H1 (cell line): ENCODE data around the gene TYW5. TPM values are rescaled to one million over a fixed set of nuclear protein-coding genes. Genes with fewer than 3 reads are reported as not detected.

Source experiments
- CTCF ChIA-PET: fragments of 300-600 bp; sonication (Branson Sonifier 250); formaldehyde crosslinking; loops from one replicate; lab custom pipeline; 2021; ENCODE audit not compliant: partially characterized antibody; lab: Charles Lee
- POLR2A ChIA-PET: fragments of 300-600 bp; sonication (Branson Sonifier 250); formaldehyde crosslinking; loops from one replicate; lab custom pipeline; 2021; ENCODE audit warnings: inconsistent platforms; ENCODE audit not compliant: partially characterized antibody; lab: Charles Lee
- DNase-seq, 2 experiments: peaks; one replicate each; pipeline versions ENCODE4 v3.0.0 to v3.0.0-alpha.2; 2010 to 2022; ENCODE audit warnings: low spot score in 2 of 2, low read depth in 1 of 2, mixed read lengths in 1 of 2
- FAIRE-seq: peaks from 2 replicates; lab custom pipeline; 2011; peaks lifted over from hg19 to GRCh38; lab: Jason Lieb, UNC
- H2AFZ ChIP-seq: 2 replicates; pipeline ENCODE4 v1.8.1; 2012; ENCODE audit warnings: low read length, inconsistent platforms
- H2AK5ac ChIP-seq: 2 replicates; pipeline ENCODE4 v1.6.1; 2013; ENCODE audit warnings: low read depth, low read length
- H2BK120ac ChIP-seq: replicated peaks from 2 replicates; pipeline ENCODE3; 2013; ENCODE audit warnings: low read depth, low read length, inconsistent platforms
- H2BK12ac ChIP-seq: 2 replicates; pipeline ENCODE4 v1.6.1; 2013; ENCODE audit warnings: low read depth, low read length
- H2BK15ac ChIP-seq: 2 replicates; pipeline ENCODE4 v1.6.1; 2013; ENCODE audit warnings: low read length
- H2BK20ac ChIP-seq: 2 replicates; pipeline ENCODE4 v1.6.1; 2013; ENCODE audit warnings: low read length
- H2BK5ac ChIP-seq: 2 replicates; pipeline ENCODE4 v1.6.1; 2013; ENCODE audit warnings: low read depth, low read length
- H3K14ac ChIP-seq: 2 replicates; pipeline ENCODE4 v1.6.1; 2013; ENCODE audit warnings: inconsistent platforms; ENCODE audit not compliant: insufficient read length
- H3K18ac ChIP-seq: 2 replicates; pipeline ENCODE4 v1.6.1; 2013; ENCODE audit warnings: low read length; ENCODE audit errors: extremely low read depth
- H3K23ac ChIP-seq: 2 replicates; pipeline ENCODE4 v1.6.1; 2013; ENCODE audit warnings: inconsistent platforms; ENCODE audit not compliant: insufficient read length
- H3K23me2 ChIP-seq: 2 replicates; pipeline ENCODE4 v1.6.1; 2013; ENCODE audit warnings: low read depth, low read length
- H3K27ac ChIP-seq: 2 replicates; pipeline ENCODE4 v1.6.1; 2011; ENCODE audit warnings: low read depth, low read length, inconsistent platforms
- H3K27me3 ChIP-seq, 4 experiments: replicated peaks in 1 of 4; 1 replicate in 1 of 4; 2 replicates in 3 of 4; pipeline versions ENCODE4 v1.6.1 to v1.8.1; 2011 to 2013; ENCODE audit warnings: low read length in 3 of 4, mild to moderate bottlenecking in 3 of 4, inconsistent platforms in 2 of 4, mixed read lengths in 2 of 4, moderate library complexity in 1 of 4; ENCODE audit not compliant: control insufficient read depth in 3 of 4, insufficient read depth in 3 of 4; ENCODE audit errors: extremely low read depth in 1 of 4
- H3K36me3 ChIP-seq, 4 experiments: 2 replicates each; pipeline versions ENCODE4 v1.6.1 to v1.8.1; 2011 to 2013; ENCODE audit warnings: mild to moderate bottlenecking in 4 of 4, low read length in 3 of 4, moderate library complexity in 2 of 4, control low read depth in 1 of 4, inconsistent platforms in 1 of 4; ENCODE audit not compliant: insufficient read depth in 4 of 4, control insufficient read depth in 2 of 4
- H3K4ac ChIP-seq: replicated peaks from 2 replicates; pipeline ENCODE3; 2013; ENCODE audit warnings: low read length, low read depth, mixed read lengths, inconsistent platforms; ENCODE audit not compliant: insufficient read length
- H3K4me1 ChIP-seq, 4 experiments: replicated peaks in 1 of 4; 1 replicate in 1 of 4; 2 replicates in 3 of 4; pipeline versions ENCODE4 v1.6.1 to v1.8.1; 2011 to 2013; ENCODE audit warnings: low read length in 3 of 4, inconsistent platforms in 2 of 4, mixed read lengths in 1 of 4; ENCODE audit not compliant: insufficient read depth in 4 of 4, control insufficient read depth in 3 of 4
- H3K4me2 ChIP-seq, 2 experiments: 2 replicates each; pipeline versions ENCODE4 v1.6.1 to v1.8.1; 2011 to 2013; ENCODE audit warnings: low read depth in 2 of 2, low read length in 2 of 2, control low read depth in 1 of 2, inconsistent platforms in 1 of 2, mild to moderate bottlenecking in 1 of 2; ENCODE audit not compliant: insufficient read depth in 1 of 2
- H3K4me3 ChIP-seq, 4 experiments: fragments of 200-600, 300-600 bp in 1 of 4; sonication (generic), shearing (Covaris generic), sonication (Bioruptor Twin) in 1 of 4; 2 replicates each; pipeline versions ENCODE4 v1.5.1 to v1.8.1; 2011 to 2016; ENCODE audit warnings: low read length in 4 of 4, low read depth in 3 of 4, control low read depth in 2 of 4, inconsistent platforms in 2 of 4, mild to moderate bottlenecking in 2 of 4, mixed read lengths in 1 of 4, moderate library complexity in 1 of 4; ENCODE audit not compliant: insufficient read depth in 2 of 4; ENCODE audit errors: extremely low read depth in 1 of 4
- H3K56ac ChIP-seq: replicated peaks from 2 replicates; pipeline ENCODE3; 2013; ENCODE audit warnings: low read depth, mild to moderate bottlenecking, mixed read lengths, low read length, inconsistent platforms; ENCODE audit not compliant: insufficient read length
- H3K79me1 ChIP-seq: 2 replicates; pipeline ENCODE4 v1.6.1; 2013; ENCODE audit warnings: low read depth, low read length, control low read depth
- H3K79me2 ChIP-seq, 2 experiments: 2 replicates each; pipeline versions ENCODE4 v1.6.1 to v1.8.1; 2012 to 2013; ENCODE audit warnings: low read length in 2 of 2, mild to moderate bottlenecking in 2 of 2, inconsistent platforms in 1 of 2; ENCODE audit not compliant: insufficient read depth in 2 of 2, control insufficient read depth in 1 of 2
- H3K9ac ChIP-seq, 4 experiments: replicated peaks in 1 of 4; 1 replicate in 1 of 4; 2 replicates in 3 of 4; pipeline versions ENCODE4 v1.6.1 to v1.8.1; 2011 to 2013; ENCODE audit warnings: low read depth in 3 of 4, low read length in 3 of 4, control low read depth in 2 of 4, mild to moderate bottlenecking in 2 of 4, moderate library complexity in 2 of 4, inconsistent platforms in 1 of 4; ENCODE audit errors: extremely low read depth in 1 of 4
- H3K9me3 ChIP-seq, 2 experiments: 2 replicates each; pipeline versions ENCODE4 v1.6.1 to v1.8.1; 2012 to 2013; ENCODE audit warnings: mild to moderate bottlenecking in 2 of 2, moderate library complexity in 2 of 2, control low read depth in 1 of 2, inconsistent platforms in 1 of 2, low read depth in 1 of 2, low read length in 1 of 2, mixed read lengths in 1 of 2; ENCODE audit not compliant: insufficient read depth in 2 of 2
- H4K20me1 ChIP-seq, 2 experiments: replicated peaks in 1 of 2; 2 replicates each; pipeline versions ENCODE3 to v1.8.1; 2011 to 2013; ENCODE audit warnings: inconsistent platforms in 2 of 2, low read length in 2 of 2, mild to moderate bottlenecking in 1 of 2; ENCODE audit not compliant: insufficient read depth in 2 of 2, control insufficient read depth in 1 of 2
- H4K5ac ChIP-seq: 2 replicates; pipeline ENCODE4 v1.6.1; 2013; ENCODE audit warnings: low read length, low read depth, mixed read lengths, inconsistent platforms; ENCODE audit not compliant: insufficient read length
- H4K8ac ChIP-seq: 2 replicates; pipeline ENCODE4 v1.8.0; 2013; ENCODE audit warnings: mild to moderate bottlenecking, moderate library complexity, low read length, inconsistent platforms; ENCODE audit not compliant: insufficient read depth; ENCODE audit errors: extremely low read depth
- H4K91ac ChIP-seq: replicated peaks from 2 replicates; pipeline ENCODE3; 2013; ENCODE audit warnings: low read length, mixed read lengths, inconsistent platforms; ENCODE audit not compliant: insufficient read length
- BRCA1 ChIP-seq: IDR thresholded peaks from 2 replicates; pipeline ENCODE4 v1.6.1; 2012; ENCODE audit warnings: low read depth, low read length, improper control_type of control experiment
- GTF2F1 ChIP-seq: IDR thresholded peaks from 2 replicates; pipeline ENCODE4 v1.6.1; 2012; ENCODE audit warnings: low read depth, low read length, improper control_type of control experiment, borderline replicate concordance
- HDAC2 ChIP-seq, 2 experiments: fragments of 300-600 bp in 1 of 2; sonication (generic) in 1 of 2; IDR thresholded peaks; 2 replicates each; pipeline ENCODE4 v1.6.1; 2011 to 2012; ENCODE audit warnings: low read depth in 2 of 2, low read length in 2 of 2, mild to moderate bottlenecking in 2 of 2, moderate library complexity in 2 of 2, borderline replicate concordance in 1 of 2, inconsistent platforms in 1 of 2
- KDM5A ChIP-seq: fragments of 200-600 bp; IDR thresholded peaks from 2 replicates; pipeline ENCODE4 v1.7.1; 2012; ENCODE audit warnings: mild to moderate bottlenecking, low read length, inconsistent platforms, mixed read lengths
- RAD21 ChIP-seq, 2 experiments: IDR thresholded peaks in 1 of 2; conservative IDR thresholded peaks in 1 of 2; 2 replicates each; pipeline ENCODE4 v1.6.1; 2011; ENCODE audit warnings: low read depth in 2 of 2, low read length in 2 of 2, improper control_type of control experiment in 1 of 2, inconsistent platforms in 1 of 2, mild to moderate bottlenecking in 1 of 2, moderate library complexity in 1 of 2
- SAP30 ChIP-seq: fragments of 300-600 bp; sonication (generic); IDR thresholded peaks from 2 replicates; pipeline ENCODE4 v1.7.1; 2012; ENCODE audit warnings: low read length, moderate library complexity, mild to moderate bottlenecking, inconsistent platforms; ENCODE audit not compliant: insufficient read depth, insufficient replicate concordance
- SUZ12 ChIP-seq: fragments of 200-600 bp; sonication (generic); IDR thresholded peaks from 2 replicates; pipeline ENCODE4 v1.6.1; 2012; ENCODE audit warnings: mild to moderate bottlenecking, inconsistent platforms, low read length, moderate library complexity, mixed read lengths
- WGBS, 2 experiments: shearing (Covaris generic) in 1 of 2; methylation state at CpG; one replicate each; pipeline versions ENCODE4 v1.1.6 to v1.1.7; 2013 to 2015; ENCODE audit warnings: low lambda C conversion rate in 2 of 2, mixed read lengths in 2 of 2, inconsistent platforms in 1 of 2, low coverage in 1 of 2, missing lambda C conversion rate in 1 of 2; ENCODE audit not compliant: insufficient replicate concordance in 2 of 2, insufficient coverage in 1 of 2, insufficient read length in 1 of 2; ENCODE audit errors: extremely low coverage in 1 of 2, missing lambda C conversion rate in 1 of 2; 5-methylcytosine and 5-hydroxymethylcytosine counted together
- polyA plus RNA-seq, 7 experiments: library from polyadenylated mRNA; depleted of rRNA in 3 of 7; stranded (reverse) in 5 of 7; unstranded in 2 of 7; fragments of >200 nt in 5 of 7; fragments of 200-250 nt in 2 of 7; gene quantifications; 1 replicate in 5 of 7; 2 replicates in 1 of 7; 4 replicates in 1 of 7; pipeline versions ENCODE4 v1.2.1 to v1.2.3, GENCODE V29; 2011 to 2013; ENCODE audit warnings: missing spikeins in 2 of 7, mixed read lengths in 2 of 7
- total RNA-seq: library from RNA; stranded (reverse); fragmentation: NEBNext Ultra II Directional; extraction: Animal tissue kit (Norgen Biotek cat#: 25700); gene quantifications from 2 replicates; pipeline ENCODE4 v1.2.1, GENCODE V29; 2021

TYW5 gene
- total and polyA plus RNA-seq, 2 of the 8 experiments (the other 6 are each of a cell fraction or from before 2014, with no cell fraction given), result 5.4 to 11.3 TPM

DNA sequence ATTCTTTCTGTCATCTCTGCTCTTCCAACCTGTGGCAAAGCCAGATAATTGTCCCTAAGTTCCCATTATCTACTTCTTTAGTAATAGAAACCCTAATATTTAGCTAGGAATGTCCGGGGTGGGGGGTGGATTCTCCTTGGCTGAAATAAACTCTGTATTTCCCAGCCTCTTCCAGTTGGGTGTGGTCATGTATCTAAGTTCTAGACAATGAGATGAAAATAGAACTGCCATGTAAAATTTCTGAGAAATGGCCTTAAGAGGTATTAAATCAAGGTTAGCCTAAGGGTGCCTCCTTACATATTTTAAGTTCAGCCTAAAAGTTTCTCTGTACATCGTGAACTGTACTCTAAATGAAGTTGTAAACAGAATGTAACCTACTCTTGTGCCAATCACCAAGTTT lies 39.6 kb upstream of the TYW5 start:
- no peaks in the 10 kb centered on the region for H3K79me2 ChIP-seq
- H4K20me1 ChIP-seq, result no peaks in the 10 kb centered on the region
- H3K4me3 ChIP-seq, result no peak overlapping the region
- POLR2A ChIA-PET, result no interaction called here
- H3K79me1 ChIP-seq, result no peaks in the 10 kb centered on the region
- no peaks in the 10 kb centered on the region; the same call in 1 of the 2 replicates for H3K23me2 ChIP-seq
- no peak overlapping the region for H2AFZ ChIP-seq
- no peak overlapping the region for H3K56ac ChIP-seq
- H4K8ac ChIP-seq, result no peak overlapping the region
- no peak overlapping the region for H3K9ac ChIP-seq
- H2BK12ac ChIP-seq, result no peak overlapping the region
- no peaks in the 10 kb centered on the region for H3K9me3 ChIP-seq
- CTCF ChIA-PET, result interaction anchor here (2.9 kb wide), 1 partner anchor 10 kb away, joined by 15 read pairs; no protein-coding TSS in a partner anchor
- no peak overlapping the region for H3K23ac ChIP-seq
- DNase-seq, result no peak
- H3K36me3 ChIP-seq, result no peaks in the 10 kb centered on the region
- H2BK120ac ChIP-seq, result no peak overlapping the region
- no peak overlapping the region for H2BK5ac ChIP-seq
- H3K27ac ChIP-seq, result no peak overlapping the region
- no peaks in the 10 kb centered on the region for H3K4me1 ChIP-seq
- TF ChIP-seq BRCA1, result no peak
- no peak for TF ChIP-seq GTF2F1
- TF ChIP-seq SUZ12, result no peak
- TF ChIP-seq RAD21 (IDR thresholded peaks at IDR 0.05 in 1 of 2, conservative IDR thresholded peaks at IDR 0.05 in 1 of 2; ENCODE audit: low read depth in 2 of 2, low read length in 2 of 2), result no peak
- no peak for TF ChIP-seq KDM5A
- TF ChIP-seq SAP30, result no peak
- TF ChIP-seq HDAC2 (IDR thresholded peaks at IDR 0.05; ENCODE audit: borderline replicate concordance in 1 of 2, low read depth in 2 of 2, low read length in 2 of 2), result no peak
- TF ChIP-seq, all 59 proteins: peak for 0
- no peak for FAIRE-seq
- no peak overlapping the region for H2AK5ac ChIP-seq
- H3K4ac ChIP-seq, result no peak overlapping the region
- H4K91ac ChIP-seq, result no peak overlapping the region
- no peak overlapping the region for H3K14ac ChIP-seq
- peaks cover 0 to 1% (median 0%) of the 10 kb centered on the region in 4 experiments; a peak in 1 of 7 replicates for H3K27me3 ChIP-seq
- H2BK20ac ChIP-seq, result no peak overlapping the region
- H4K5ac ChIP-seq, result no peak overlapping the region
- no peak overlapping the region for H3K4me2 ChIP-seq
- no peak overlapping the region for H2BK15ac ChIP-seq
- 93% methylated on average over 2 of the region's 2 CpGs; no CpG with 5 or more reads in 1 of the 2 experiments for WGBS, 2 experiments
- no peak overlapping the region for H3K18ac ChIP-seq
